HG03045 (cell line): ENCODE data around the gene NMRK1.

Experiments
- ATAC-seq: cut with Tn5 transposase; IDR thresholded peaks from one replicate; pipeline ENCODE4 v1.9.1; 2021; ENCODE audit warnings: mild to moderate bottlenecking, moderate library complexity; ENCODE audit not compliant: unreplicated experiment

Gene NMRK1

DNA sequence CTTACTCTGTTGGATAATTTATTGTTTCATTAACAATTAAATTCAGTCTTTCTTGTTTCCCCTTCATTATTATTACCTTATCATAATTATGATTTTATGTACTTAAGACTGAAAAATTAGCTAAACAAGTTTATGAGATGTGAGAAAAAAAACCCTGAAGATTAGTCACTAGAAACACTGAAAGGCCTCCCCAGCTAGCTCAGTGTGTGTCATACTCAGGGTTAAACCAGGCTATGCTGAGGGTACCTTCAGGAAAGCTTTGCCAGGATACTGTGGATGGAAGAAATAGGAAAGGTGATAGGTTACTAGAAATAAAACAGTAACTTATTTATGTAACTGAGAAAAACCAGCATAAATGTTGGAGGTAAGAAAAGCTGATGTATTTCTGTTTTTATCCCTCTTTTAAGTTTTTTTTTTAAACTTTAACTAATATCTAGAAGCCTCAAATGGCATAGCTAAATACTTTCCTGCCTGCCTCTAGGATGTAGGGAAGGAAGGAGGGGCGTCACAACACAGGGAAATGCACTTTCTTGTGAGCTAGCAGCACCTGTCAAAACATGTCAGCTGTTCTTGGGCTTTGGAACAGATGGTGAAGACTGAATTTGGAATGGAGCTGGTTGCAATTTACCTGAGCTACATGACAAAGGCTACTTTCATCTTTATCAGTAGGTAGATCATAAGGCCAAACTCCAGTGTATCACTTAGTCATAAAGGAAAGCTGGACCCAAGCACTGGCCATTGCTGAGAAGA lies 24.2 kb downstream of the NMRK1 start:
- ATAC-seq = no peak

DNA sequence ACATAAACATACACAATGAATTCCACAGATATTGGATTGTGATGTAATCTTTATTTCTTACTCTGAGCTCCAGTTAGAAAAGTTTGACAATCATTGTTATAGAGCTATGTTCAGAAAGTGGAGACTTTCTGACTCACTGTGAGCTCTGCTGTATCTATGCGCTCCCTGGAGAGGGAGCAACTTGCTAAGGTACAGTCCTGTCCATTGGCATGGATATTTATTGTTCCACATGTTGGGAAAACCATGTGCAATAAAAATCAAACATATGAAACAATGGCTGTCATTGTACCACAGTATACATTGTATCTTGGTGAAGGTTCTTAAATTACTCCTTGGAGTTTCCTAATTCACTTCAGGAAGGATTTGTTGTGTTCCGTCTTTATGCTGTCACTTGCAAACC lies 26.8 kb downstream of the NMRK1 start:
- no peak for ATAC-seq

DNA sequence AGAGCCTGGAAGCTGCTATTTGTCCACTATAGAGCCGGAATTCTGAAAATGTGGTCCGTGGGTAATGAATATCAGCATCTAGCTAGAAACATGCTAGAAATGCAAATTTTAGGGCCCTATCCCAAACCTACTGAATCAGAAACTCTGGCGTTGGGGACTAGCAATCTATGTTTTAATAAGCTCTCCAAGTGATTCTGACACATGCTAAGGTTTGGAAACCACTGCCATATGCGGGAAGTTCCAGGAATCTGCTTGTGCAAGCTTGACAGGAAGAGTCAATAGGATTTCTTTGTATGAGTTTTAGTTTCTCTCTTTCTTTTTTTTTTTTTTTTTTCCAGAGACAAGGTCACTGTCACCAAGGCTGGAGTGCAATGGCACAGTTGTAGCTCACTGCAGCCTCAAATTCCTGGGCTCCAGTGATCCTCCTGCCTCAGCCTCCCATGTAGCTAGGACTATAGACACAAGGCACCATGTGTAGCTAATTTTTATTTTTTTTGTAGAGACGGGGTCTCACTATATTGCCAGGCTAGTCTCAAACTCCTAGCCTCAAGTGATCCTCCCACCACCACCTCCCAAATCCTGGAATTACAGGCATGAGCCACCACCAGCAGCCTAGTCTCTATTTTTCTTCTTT lies 33.5 kb downstream of the NMRK1 start:
- ATAC-seq = no peak

DNA sequence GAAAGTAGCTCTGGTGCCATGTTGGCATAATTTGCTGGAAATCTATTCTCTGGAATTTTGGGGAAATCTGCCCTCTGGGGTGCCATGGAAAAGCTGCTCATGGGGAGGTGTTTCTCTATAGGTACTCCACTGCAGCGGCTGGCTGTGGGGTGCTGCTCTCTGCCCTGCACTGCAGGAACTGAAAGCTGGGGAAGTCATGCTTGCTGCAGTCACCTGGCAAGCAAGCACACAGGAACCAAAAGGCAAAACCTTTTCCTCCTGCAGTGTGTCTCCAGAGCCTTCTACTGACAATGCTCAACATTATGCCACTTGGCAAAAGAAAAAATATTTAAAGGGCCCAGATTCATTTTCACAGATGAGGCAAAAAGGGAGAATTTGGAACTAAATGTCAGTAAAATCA lies 34.1 kb downstream of the NMRK1 start:
- ATAC-seq = no peak

DNA sequence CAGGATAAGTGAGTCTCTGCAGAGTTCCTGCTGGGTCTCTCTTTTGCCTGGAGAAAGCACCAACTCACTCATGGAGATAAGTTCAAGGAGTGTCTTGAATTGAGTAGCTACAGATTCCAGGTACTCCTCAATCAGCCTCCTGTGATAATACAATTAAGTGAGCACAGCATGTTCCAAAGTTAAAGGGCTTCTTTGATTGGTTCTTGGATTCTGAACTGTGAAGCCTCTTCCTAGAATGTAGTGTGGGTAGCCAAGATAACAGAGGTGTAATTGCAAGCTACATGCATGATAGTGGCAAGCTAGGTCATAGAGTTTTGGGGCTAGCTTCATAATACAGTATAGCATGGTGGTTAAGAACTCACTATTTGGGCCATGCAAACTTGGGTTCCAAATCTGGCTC lies 36.7 kb downstream of the NMRK1 start:
- no peak for ATAC-seq

DNA sequence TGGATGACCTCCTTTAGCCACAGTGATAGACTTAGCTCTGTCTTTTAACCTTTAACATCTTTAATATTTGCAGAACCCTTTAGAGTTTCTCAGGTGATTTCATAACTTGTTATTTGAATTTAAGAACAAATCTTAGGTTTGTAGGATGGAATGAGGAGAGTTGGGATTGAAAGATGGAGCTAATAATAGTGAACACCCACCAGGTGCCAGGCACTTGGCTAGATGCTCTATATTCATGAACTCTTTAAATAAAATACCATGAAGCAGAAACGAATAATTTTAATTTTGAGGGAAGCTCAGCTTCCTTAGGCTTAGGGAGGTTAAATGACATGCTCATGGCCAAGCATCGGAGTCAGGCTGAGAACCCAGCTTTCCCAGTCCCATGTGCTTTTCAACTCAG lies 40.4 kb downstream of the NMRK1 start:
- no peak for ATAC-seq

DNA sequence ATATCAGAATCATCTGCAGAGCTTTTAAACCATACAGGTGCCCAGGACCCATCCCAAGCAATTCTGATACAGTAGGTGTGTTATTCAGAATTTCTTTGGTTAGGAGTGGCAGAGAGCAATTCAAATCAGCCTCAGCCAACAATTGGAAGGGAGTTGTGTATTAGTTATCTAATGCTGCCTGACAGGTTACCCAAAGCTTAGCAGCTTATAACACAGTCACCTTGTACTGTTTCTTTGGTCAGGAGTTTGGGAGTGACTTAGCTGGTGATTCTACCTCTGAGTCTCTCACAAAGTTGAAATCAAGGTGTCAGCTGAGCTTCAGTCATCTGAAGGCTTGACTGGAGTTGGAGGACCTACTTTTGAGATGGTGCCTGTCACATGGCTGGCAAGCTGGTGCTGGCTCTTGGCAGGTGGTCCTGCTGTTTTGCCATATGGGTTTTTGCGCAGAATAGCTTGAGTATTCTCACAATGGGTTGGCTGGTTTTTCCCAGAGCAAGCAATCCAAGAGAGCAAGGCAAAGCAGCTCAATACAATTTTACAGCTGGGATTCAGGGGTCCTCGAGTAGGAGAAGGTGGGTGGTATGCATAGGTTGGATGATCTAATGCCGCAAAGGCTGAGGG lies 41.1 kb downstream of the NMRK1 start:
- ATAC-seq = no peak

DNA sequence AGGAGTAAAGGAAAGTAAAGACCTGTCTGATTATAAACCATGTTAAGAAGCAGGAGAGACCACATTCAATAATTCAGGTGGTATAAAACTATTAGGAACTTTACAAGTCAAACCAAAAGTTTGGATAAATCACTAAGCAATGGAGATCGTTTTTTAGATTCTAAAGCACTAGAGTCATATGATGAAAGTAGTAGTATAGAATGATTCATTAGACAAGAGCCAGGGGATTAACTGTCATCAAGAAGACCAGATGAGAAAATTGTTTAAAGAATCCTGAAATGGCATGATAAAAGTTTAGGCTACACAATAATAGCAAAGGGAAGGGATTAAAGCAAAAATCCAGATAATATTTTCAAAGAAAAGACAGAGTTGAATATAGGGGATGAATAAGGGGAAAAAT lies 46.9 kb downstream of the NMRK1 start:
- ATAC-seq = no peak

DNA sequence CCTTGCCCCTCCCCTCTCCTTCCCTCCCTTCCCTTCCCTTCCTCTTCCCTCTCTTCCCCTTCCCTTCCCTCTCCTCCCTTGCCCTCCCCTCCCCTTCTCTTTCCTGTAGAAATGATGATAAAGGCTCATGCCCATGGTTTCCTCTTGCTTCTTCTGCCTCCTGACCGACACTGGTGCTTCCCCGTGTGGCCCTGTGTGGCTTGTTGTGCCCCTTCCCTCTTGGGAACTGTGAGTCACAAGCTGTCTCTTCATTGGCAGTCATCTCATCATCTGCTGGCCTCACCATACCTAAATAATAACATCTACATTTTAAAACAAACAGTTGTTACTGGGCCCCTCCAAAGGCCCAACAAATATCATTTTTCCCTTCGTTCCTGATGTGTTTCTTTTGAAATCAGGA lies 48.2 kb downstream of the NMRK1 start:
- ATAC-seq = no peak

DNA sequence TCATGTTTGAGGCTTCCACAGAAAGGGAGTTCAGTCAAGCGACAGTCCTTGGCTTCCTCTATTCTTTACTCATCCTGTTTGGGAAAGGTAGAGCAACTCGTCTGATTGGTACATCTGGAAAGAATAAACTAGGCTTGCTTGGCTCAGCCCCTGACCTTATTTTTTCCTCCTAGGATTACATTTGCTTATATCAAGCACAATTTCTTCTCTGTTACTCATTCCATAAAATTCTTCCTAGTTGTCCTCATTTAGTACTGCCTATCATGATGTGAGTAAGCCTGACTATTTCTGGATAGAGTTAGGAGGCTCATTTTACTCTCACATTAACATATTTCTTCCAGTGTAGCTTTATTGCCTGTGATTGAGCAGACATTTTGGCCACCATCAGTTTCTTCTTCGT lies 48.9 kb downstream of the NMRK1 start:
- no peak for ATAC-seq

DNA sequence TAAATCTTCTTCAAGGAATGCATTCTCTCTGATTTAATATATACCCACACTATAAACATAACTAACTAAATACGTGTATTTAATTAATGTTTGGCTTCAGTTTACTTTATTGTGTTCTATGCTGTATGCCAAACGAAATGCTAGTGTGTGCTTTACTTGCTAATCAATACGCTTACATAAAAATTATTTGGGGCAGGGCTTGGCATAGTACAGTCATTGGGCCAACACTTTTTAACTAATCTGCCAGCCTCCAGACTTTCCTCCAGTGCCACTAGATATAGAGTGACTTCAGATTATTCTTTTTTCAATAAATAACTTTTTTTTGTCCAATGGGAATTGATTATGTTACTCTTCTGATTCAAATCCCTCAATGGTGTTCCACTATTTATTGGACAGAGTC lies 51.2 kb downstream of the NMRK1 start:
- no peak for ATAC-seq

DNA sequence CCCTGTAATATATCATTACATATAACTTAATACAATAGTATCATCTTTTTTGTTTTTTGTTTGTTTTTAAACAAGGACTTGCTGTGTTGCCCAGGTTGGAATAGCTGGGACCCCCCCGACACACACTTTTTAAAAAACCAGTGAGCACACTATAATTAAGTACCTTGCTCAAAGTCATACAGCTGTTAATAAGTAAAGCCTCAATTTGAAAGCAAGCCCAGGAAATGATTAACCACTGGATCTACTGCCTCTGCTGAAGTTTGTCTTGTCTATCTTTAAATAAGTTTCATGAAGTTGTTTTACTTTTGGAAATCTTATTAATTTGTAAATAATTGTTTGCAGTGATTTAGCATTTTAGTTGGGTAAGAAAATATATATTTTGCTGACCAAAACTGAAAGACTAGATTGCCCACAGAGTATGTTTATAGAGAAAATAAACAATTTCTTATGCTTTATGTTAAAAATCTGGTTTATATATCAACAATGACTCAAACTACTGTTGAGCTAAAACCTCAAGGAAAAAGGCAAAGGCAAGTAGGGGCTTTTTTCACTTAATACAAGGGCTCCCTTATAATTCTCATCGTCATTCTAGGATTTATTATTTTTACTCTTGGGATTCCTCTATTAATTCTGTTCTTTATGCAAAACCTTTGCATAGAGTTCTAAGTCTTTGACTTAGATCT lies 54.0 kb downstream of the NMRK1 start:
- no peak for ATAC-seq

DNA sequence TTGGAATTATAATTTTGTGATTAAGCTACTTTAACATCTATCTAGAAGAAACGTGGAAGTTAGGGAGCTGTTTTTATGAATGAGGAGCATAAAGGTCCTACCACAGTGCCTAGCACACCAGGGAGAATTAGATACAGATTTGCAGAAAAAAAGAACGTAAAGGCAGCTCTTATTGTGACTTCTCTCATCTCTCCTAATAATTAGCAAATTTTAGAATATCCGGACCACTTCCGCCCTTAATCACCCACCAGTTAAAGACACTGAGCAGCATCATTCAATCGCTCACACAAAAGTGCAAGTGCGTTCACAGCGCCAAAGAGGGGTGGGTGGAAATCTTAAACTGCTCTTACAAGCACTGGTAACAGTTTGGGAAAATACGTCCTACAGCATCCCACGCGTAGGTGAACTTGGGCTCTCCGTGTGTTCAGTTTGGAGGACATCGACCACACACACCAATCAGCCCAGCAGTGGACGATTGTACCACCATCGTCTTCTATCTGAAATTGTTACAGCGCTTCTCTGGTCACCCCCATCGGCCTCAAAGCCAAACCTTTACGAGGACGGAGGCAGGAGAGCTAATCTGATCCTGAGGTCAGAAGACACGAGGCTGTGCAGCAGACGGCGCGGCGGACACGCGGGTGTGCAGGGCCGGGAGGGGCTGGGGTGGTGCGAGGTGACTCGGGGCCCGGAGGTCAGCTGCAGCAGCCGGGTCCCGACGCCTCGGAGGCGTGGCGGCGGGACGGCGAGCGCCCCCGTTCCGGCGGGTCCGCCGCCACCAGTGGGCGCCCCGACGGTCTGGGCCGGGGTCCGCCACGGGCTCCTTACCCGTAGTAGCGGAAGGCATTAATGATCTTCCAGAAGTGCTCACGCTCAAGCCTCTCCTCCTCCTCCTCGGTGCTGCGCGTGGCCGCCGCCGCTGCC lies 60.5 kb downstream of the NMRK1 start:
- peak; percentile 51 for ATAC-seq

DNA sequence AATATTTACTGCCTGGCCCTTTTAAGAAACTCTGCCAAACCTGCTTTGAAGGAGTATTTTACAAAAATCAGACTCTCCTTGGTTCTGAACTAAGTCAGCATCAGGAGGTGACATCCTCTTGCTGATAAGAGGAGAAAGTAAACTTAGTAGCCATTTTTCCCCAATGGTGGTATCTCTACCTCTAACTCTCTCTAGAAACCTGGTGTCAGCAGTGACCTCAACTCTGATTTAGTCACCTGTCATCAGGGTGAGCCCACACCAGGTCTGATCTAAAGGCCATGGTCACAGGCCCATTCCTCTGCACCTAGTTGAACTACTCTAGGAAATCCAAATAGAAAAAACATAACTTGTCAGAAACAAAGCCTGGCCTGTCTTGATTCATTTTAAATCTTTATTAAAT lies 64.1 kb downstream of the NMRK1 start:
- ATAC-seq = no peak

DNA sequence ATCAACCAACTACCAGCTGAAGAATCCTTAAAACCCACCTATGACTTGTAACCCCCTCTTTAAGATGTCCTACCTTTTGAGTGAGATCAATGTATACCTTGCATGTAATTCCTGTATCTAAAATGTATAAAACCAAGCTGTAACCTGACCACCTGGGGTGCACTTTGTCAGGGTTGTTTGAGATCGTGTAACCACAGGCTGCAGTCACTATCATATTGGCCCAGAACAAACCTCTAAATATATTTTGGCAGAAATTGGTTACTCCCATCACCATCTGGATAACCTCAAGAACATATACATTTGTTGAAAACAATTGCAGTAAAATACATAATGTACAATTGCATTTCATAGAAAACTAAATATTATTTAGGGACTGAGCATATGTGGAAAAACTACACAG lies 68.3 kb downstream of the NMRK1 start:
- no peak for ATAC-seq

DNA sequence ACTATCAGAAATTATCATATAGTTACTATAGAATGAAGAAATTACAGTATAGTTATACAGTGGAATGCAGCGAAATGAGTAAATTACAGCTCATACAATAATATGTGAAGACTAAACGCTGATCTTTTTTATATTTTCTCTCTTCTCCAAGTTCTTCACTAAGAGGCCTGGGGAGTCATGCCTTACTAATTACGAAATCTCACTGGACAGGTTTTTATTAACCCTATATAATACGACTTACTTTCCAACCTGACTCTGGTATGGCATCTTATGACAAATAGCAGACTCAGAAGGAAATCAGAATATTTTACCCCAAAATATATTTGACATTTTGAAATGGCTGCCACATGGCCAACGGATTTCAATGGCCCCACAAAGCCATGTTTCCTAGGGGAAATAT lies 68.9 kb downstream of the NMRK1 start:
- no peak for ATAC-seq

DNA sequence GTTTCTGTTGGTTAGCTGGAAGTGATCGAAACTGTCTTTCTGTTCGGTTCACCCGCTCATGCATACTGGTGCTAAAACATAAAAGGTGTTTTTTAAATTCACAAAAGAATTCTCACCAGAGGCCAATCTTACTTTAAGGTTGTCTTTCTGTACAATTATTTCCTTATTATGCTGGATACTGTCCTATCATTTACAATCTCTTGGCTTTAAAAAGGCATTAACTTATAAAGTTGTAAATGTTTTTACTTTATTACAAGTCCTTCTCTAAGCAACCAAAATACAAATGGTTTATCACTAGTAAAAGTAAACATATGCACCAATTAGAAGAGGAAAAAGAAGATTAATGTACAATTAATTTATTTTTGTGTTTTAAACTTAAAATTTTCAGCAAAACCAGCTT lies 70.6 kb downstream of the NMRK1 start:
- ATAC-seq = no peak

DNA sequence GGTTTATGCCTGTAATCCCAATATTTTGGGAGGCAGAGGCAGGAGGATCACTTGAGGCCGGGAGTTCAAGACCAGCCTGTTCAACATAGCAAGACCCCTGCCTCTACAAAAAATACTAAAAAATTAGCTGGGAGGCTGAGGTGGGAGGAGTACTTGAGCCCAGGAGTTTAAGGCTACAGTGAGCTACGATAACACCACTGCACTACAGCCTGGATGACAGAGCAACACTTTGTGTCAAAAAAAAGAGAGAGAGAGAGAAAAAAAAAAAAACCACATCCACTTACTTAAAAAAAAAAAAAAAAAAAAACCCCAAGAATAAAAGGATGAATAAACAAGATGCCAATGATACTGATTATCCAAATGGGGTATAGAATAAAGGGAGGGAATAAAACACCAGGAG lies 74.2 kb downstream of the NMRK1 start:
- ATAC-seq = no peak
